HepG2 (cell line): ENCODE data around the gene C16orf90. TPM values are rescaled to one million over a fixed set of nuclear protein-coding genes. Genes with fewer than 3 reads are reported as not detected.

Experiments
- ATAC-seq: fragments of 200-7000 bp; cut with Tn5 transposase; 3 replicates; pipeline ENCODE4 v1.9.1; 2020; ENCODE audit warnings: mild to moderate bottlenecking, moderate library complexity
- BruUV-seq: library from RNA; stranded (reverse); fragments of 400-500 nt; replicated peaks from 2 replicates; lab custom pipeline; 2021; lab: Mats Ljungman, UMichigan
- CTCF ChIA-PET: fragments of 300-600 bp; formaldehyde crosslinking; extraction: SDS; loops from one replicate; lab custom pipeline; 2021; ENCODE audit warnings: low total read pairs, inconsistent platforms, low intra/inter-chr PET ratio; lab: Yijun Ruan, JAX
- POLR2A ChIA-PET: fragments of 350-600 bp; sonication (Branson Sonifier 250); formaldehyde crosslinking; loops from one replicate; lab custom pipeline; 2020; ENCODE audit warnings: antibody characterized with exemption, inconsistent platforms; lab: Yijun Ruan, JAX
- DNase-seq: peaks from one replicate; pipeline ENCODE4 v3.0.0-alpha.2; 2015; ENCODE audit warnings: low spot score
- FAIRE-seq: peaks from 3 replicates; lab custom pipeline; 2011; peaks lifted over from hg19 to GRCh38; lab: Jason Lieb, UNC
- H2AFZ ChIP-seq: one replicate; pipeline ENCODE4 v1.6.1; 2011; ENCODE audit warnings: low read length, inconsistent platforms
- H3K27ac ChIP-seq: fragments of 300-600 bp; 3 replicates; pipeline ENCODE4 v1.8.0; 2011; ENCODE audit warnings: mixed run types, mild to moderate bottlenecking, mixed read lengths, low read length, inconsistent platforms; ENCODE audit not compliant: insufficient read depth; ENCODE audit errors: extremely low read length
- H3K27me3 ChIP-seq, 2 experiments: fragments of 200-600 bp in 1 of 2; 2 replicates in 1 of 2; 3 replicates in 1 of 2; pipeline versions ENCODE4 v1.6.0 to v1.8.0; 2011; ENCODE audit warnings: low read length in 2 of 2, mild to moderate bottlenecking in 2 of 2, moderate library complexity in 2 of 2, inconsistent platforms in 1 of 2; ENCODE audit not compliant: insufficient read depth in 2 of 2, control insufficient read depth in 1 of 2
- H3K36me3 ChIP-seq, 2 experiments: fragments of 200-600 bp in 1 of 2; replicated peaks in 1 of 2; 2 replicates in 1 of 2; 3 replicates in 1 of 2; pipeline versions ENCODE4 v1.5.1 to v1.8.0; 2011; ENCODE audit warnings: low read length in 2 of 2, inconsistent platforms in 1 of 2; ENCODE audit not compliant: insufficient read depth in 2 of 2, control insufficient read depth in 1 of 2
- H3K4me1 ChIP-seq: 2 replicates; pipeline ENCODE4 v1.5.1; 2012; ENCODE audit warnings: low read length, inconsistent platforms; ENCODE audit not compliant: insufficient read depth
- H3K4me2 ChIP-seq: 2 replicates; pipeline ENCODE4 v1.6.0; 2011; ENCODE audit warnings: low read depth, low read length, inconsistent platforms
- H3K4me3 ChIP-seq, 3 experiments: fragments of 200-600 bp in 1 of 3; sonication (generic), shearing (Covaris generic) in 1 of 3; replicated peaks in 1 of 3; 2 replicates each; pipeline ENCODE4 v1.5.1; 2011 to 2016; ENCODE audit warnings: low read length in 3 of 3, inconsistent platforms in 2 of 3, low read depth in 2 of 3, mild to moderate bottlenecking in 2 of 3, control low read depth in 1 of 3, mixed read lengths in 1 of 3; ENCODE audit not compliant: insufficient read depth in 1 of 3
- H3K79me2 ChIP-seq: one replicate; pipeline ENCODE4 v1.6.1; 2011; ENCODE audit warnings: low read length, inconsistent platforms; ENCODE audit not compliant: insufficient read depth
- H3K9ac ChIP-seq: 2 replicates; pipeline ENCODE4 v1.6.0; 2011; ENCODE audit warnings: mild to moderate bottlenecking, low read depth, low read length, inconsistent platforms; ENCODE audit not compliant: insufficient read depth
- H3K9me3 ChIP-seq: 2 replicates; pipeline ENCODE4 v1.5.1; 2012; ENCODE audit warnings: mild to moderate bottlenecking, low read length
- H4K20me1 ChIP-seq: 2 replicates; pipeline ENCODE4 v1.6.0; 2011; ENCODE audit warnings: inconsistent platforms, mild to moderate bottlenecking, low read length, moderate library complexity; ENCODE audit not compliant: insufficient read depth
- CREM ChIP-seq, 2 experiments: sonication (generic) in 1 of 2; formaldehyde crosslinking in 1 of 2; IDR thresholded peaks; 2 replicates each; pipeline versions ENCODE4 v1.4.0 to v1.6.1; 2016 to 2020; ENCODE audit warnings: antibody characterized with exemption in 1 of 2, mild to moderate bottlenecking in 1 of 2, missing genetic modification reagents in 1 of 2
- POGZ ChIP-seq: sonication (generic); formaldehyde crosslinking; IDR thresholded peaks from 2 replicates; pipeline ENCODE4 v1.4.0; 2020; ENCODE audit warnings: mild to moderate bottlenecking, missing genetic modification reagents
- RXRB ChIP-seq: IDR thresholded peaks from 2 replicates; pipeline ENCODE4 v1.6.1; 2016; ENCODE audit warnings: borderline replicate concordance, missing genetic modification reagents, missing compliant biosample characterization
- ZNF138 ChIP-seq: sonication (generic); formaldehyde crosslinking; IDR thresholded peaks from 2 replicates; pipeline ENCODE4 v1.5.0; 2020; ENCODE audit warnings: mild to moderate bottlenecking, low read depth, missing genetic modification reagents
- ZNF296 ChIP-seq: sonication (generic); formaldehyde crosslinking; conservative IDR thresholded peaks from 2 replicates; pipeline ENCODE4 v1.5.0; 2020; ENCODE audit warnings: mild to moderate bottlenecking, missing genetic modification reagents
- ZNF577 ChIP-seq: sonication (generic); formaldehyde crosslinking; IDR thresholded peaks from 2 replicates; pipeline ENCODE4 v1.4.0; 2020; ENCODE audit warnings: mild to moderate bottlenecking, low read depth, missing genetic modification reagents, borderline replicate concordance
- ZSCAN21 ChIP-seq: sonication (generic); formaldehyde crosslinking; IDR thresholded peaks from 2 replicates; pipeline ENCODE4 v1.8.0; 2022; ENCODE audit warnings: mild to moderate bottlenecking, missing genetic modification reagents, moderate library complexity, borderline replicate concordance
- WGBS: methylation state at CpG from one replicate; pipeline ENCODE4 v1.1.6; 2017; ENCODE audit warnings: low lambda C conversion rate; 5-methylcytosine and 5-hydroxymethylcytosine counted together
- in situ Hi-C: cut with HindIII; loops from 2 replicates; pipeline ENCODE4 v1.10.0; 2017; ENCODE audit warnings: low pct_unique_long_range_greater_than_20kb; ENCODE audit not compliant: extremely low pct_ligation_motif_present
- intact Hi-C: fragments of 100-400 bp; cut with micrococcal nuclease; formaldehyde crosslinking; loops from one replicate; pipeline ENCODE4 v1.10.0; 2022; ENCODE audit not compliant: unreplicated experiment
- polyA plus RNA-seq, 8 experiments: library from polyadenylated mRNA; depleted of rRNA in 3 of 8; stranded (reverse) in 7 of 8; unstranded in 1 of 8; fragments of >200 nt; fragmentation: Illumina TruSeq in 4 of 8; extraction: Trizol in 4 of 8; gene quantifications; 2 replicates each; pipeline versions ENCODE4 v1.2.1 to v1.2.3, GENCODE V29; 2011 to 2016; ENCODE audit warnings: low read depth in 4 of 8, missing spikeins in 1 of 8, mixed read lengths in 1 of 8; ENCODE audit not compliant: insufficient read depth in 1 of 8
- total RNA-seq, 5 experiments: library from RNA; depleted of rRNA; stranded (reverse); fragments of >200 nt; fragmentation: Illumina TruSeq; extraction: Trizol; gene quantifications; 2 replicates each; pipeline ENCODE4 v1.2.3, GENCODE V29; 2016; ENCODE audit warnings: low read depth in 1 of 5
- TF ChIP-seq, protein P1 (sequence below): sonication (generic); formaldehyde crosslinking; IDR thresholded peaks from 2 replicates; pipeline ENCODE4 v1.5.0; 2020; ENCODE audit warnings: mild to moderate bottlenecking, missing genetic modification reagents, borderline replicate concordance
- TF ChIP-seq, protein P2 (sequence below): sonication (generic); formaldehyde crosslinking; IDR thresholded peaks from 2 replicates; pipeline ENCODE4 v1.5.1; 2020; ENCODE audit warnings: mild to moderate bottlenecking, missing genetic modification reagents, borderline replicate concordance

C16orf90 gene
- total and polyA plus RNA-seq, 2 of the 13 experiments (the other 11 are each of a cell fraction or from before 2014, with no cell fraction given) = not detected

DNA sequence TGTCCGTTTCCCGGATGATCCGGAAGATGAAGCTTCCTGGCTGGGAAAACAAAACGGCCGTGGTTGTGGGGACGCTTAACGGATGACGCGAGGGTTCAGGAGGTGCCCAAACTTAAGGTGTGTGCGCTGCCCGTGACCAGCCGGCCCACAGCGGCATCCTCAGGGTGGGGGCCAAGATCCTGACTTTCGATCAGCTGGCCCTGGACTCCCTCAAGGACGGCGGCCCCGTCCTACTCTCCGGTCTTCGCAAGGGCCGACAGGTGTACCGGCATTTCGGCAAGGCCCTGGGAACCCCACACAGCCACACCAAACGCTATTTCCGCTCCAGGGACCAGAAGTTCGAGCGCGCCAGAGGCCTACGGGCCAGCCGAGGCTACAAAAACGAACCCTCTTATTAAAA, 1.1 kb upstream of the C16orf90 start:
- Histone ChIP-seq H2AFZ (no peak overlapping the region), H4K20me1 (no peaks in the 10 kb centered on the region), H3K9ac (no peak overlapping the region), H3K79me2 (no peaks in the 10 kb centered on the region), H3K4me3 (no peak overlapping the region), H3K36me3 (no peaks in the 10 kb centered on the region), H3K9me3 (no peaks in the 10 kb centered on the region), H3K4me1 (peaks cover 18% of the 10 kb centered on the region), H3K27me3 (peaks cover 3 to 4% of the 10 kb centered on the region in 2 experiments; a peak in 2 of 5 replicates), H3K4me2 (no peak overlapping the region), H3K27ac (no peak overlapping the region)
- FAIRE-seq (no peak), DNase-seq (no peak), ATAC-seq (no peak)
- TF ChIP-seq, protein P1, sequence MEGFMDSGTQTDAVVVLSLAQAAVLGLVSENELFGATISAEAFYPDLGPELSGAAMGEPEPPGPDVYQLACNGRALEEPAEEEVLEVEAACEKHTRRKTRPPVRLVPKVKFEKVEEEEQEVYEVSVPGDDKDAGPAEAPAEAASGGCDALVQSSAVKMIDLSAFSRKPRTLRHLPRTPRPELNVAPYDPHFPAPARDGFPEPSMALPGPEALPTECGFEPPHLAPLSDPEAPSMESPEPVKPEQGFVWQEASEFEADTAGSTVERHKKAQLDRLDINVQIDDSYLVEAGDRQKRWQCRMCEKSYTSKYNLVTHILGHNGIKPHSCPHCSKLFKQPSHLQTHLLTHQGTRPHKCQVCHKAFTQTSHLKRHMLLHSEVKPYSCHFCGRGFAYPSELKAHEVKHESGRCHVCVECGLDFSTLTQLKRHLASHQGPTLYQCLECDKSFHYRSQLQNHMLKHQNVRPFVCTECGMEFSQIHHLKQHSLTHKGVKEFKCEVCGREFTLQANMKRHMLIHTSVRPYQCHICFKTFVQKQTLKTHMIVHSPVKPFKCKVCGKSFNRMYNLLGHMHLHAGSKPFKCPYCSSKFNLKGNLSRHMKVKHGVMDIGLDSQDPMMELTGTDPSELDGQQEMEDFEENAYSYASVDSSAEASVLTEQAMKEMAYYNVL (CRISPR knock-in tag) = no peak
- TF ChIP-seq ZNF138 = no peak
- POLR2A ChIA-PET = no interaction called here
- BruUV-seq = no TSS peak
- WGBS = 87% methylated on average over 29 of the region's 30 CpGs
- CTCF ChIA-PET = no interaction called here
- intact Hi-C loops (loop anchor here (10.0 kb wide), 1 partner anchor 92 kb away; the partner anchor contains the start of genes ZNF174 and ZSCAN32), in situ Hi-C loops (no loop called here)

DNA sequence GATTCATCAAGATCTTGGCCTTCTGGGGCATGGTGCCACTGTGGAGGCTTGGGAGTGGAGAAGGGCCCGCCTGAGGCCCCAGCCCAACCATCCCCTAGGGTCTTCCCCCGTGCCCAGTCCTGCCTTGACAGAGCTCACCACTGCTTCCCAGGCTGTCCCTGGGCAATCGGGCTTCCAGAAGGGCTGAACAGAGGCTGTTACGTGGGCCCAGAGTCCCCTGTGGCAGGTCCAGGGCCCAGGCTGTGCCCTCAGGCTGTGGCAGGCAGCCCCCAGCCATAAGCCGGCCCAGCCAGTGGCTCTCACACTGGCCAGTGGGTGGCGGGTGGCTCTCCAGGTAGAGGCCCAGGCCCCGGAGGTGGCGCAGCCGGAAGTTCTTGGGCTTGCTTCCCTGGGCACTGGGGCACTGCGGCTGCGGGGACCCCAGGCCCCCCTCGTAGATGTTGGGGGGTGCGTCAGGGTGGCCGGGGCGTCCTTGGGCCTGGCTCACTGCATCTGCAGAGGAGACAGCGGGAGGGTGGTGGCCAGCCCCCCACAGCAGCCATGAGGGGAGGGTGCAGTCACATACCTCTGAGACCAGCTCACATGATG, 809 bp downstream of the C16orf90 start:
- peaks cover 3 to 4% of the 10 kb centered on the region in 2 experiments; a peak in 2 of 5 replicates for H3K27me3 ChIP-seq
- ChIA-PET POLR2A (no interaction called here), CTCF (no interaction called here)
- DNase-seq (no peak), FAIRE-seq (no peak), ATAC-seq (peak; percentile 67)
- intact Hi-C loops (loop anchor here (5.0 to 10.0 kb wide), 2 partner anchors 37 to 90 kb away; partner anchors contain the start of genes ZNF174 and ZSCAN32), in situ Hi-C loops (no loop called here)
- no peaks in the 10 kb centered on the region for H4K20me1 ChIP-seq
- H3K4me3 ChIP-seq = no peak overlapping the region
- WGBS = 77% methylated on average over 2 of the region's 16 CpGs
- no peaks in the 10 kb centered on the region for H3K36me3 ChIP-seq
- H3K4me1 ChIP-seq = peaks cover 28% of the 10 kb centered on the region
- H3K27ac ChIP-seq = no peak overlapping the region
- H3K4me2 ChIP-seq = no peak overlapping the region
- no peaks in the 10 kb centered on the region for H3K79me2 ChIP-seq
- no peak overlapping the region for H2AFZ ChIP-seq
- no TSS peak for BruUV-seq
- H3K9ac ChIP-seq = 0 out of 2 replicates have a peak overlapping the region, but pooled peaks have one; percentile 22
- H3K9me3 ChIP-seq = no peaks in the 10 kb centered on the region
- TF ChIP-seq, protein P2, sequence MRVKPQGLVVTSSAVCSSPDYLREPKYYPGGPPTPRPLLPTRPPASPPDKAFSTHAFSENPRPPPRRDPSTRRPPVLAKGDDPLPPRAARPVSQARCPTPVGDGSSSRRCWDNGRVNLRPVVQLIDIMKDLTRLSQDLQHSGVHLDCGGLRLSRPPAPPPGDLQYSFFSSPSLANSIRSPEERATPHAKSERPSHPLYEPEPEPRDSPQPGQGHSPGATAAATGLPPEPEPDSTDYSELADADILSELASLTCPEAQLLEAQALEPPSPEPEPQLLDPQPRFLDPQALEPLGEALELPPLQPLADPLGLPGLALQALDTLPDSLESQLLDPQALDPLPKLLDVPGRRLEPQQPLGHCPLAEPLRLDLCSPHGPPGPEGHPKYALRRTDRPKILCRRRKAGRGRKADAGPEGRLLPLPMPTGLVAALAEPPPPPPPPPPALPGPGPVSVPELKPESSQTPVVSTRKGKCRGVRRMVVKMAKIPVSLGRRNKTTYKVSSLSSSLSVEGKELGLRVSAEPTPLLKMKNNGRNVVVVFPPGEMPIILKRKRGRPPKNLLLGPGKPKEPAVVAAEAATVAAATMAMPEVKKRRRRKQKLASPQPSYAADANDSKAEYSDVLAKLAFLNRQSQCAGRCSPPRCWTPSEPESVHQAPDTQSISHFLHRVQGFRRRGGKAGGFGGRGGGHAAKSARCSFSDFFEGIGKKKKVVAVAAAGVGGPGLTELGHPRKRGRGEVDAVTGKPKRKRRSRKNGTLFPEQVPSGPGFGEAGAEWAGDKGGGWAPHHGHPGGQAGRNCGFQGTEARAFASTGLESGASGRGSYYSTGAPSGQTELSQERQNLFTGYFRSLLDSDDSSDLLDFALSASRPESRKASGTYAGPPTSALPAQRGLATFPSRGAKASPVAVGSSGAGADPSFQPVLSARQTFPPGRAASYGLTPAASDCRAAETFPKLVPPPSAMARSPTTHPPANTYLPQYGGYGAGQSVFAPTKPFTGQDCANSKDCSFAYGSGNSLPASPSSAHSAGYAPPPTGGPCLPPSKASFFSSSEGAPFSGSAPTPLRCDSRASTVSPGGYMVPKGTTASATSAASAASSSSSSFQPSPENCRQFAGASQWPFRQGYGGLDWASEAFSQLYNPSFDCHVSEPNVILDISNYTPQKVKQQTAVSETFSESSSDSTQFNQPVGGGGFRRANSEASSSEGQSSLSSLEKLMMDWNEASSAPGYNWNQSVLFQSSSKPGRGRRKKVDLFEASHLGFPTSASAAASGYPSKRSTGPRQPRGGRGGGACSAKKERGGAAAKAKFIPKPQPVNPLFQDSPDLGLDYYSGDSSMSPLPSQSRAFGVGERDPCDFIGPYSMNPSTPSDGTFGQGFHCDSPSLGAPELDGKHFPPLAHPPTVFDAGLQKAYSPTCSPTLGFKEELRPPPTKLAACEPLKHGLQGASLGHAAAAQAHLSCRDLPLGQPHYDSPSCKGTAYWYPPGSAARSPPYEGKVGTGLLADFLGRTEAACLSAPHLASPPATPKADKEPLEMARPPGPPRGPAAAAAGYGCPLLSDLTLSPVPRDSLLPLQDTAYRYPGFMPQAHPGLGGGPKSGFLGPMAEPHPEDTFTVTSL (CRISPR knock-in tag) = no peak
- TF ChIP-seq ZNF296 (CRISPR knock-in tag) (no peak), CREM (IDR thresholded peaks at IDR 0.05) (no peak), CREM (CRISPR knock-in tag; IDR thresholded peaks at IDR 0.05) (no peak), ZNF577 (CRISPR knock-in tag) (no peak), POGZ (CRISPR knock-in tag) (no peak), RXRB (CRISPR knock-in tag) (no peak), ZSCAN21 (CRISPR knock-in tag) (0 out of 2 replicates have a peak, but pooled peaks have one; percentile 26)
